Mesendoderm (in vitro differentiated cells): ENCODE results near the gene SLC40A1.

ENCODE experiments used
- DNase-seq: peaks from one replicate; pipeline ENCODE4 v3.0.0; 2013
- H2AK5ac ChIP-seq: 2 replicates; pipeline ENCODE4 v1.6.1; 2013; ENCODE audit warnings: low read length, inconsistent platforms
- H2BK120ac ChIP-seq: 2 replicates; pipeline ENCODE4 v1.6.1; 2013; ENCODE audit warnings: low read depth, mild to moderate bottlenecking, low read length, moderate library complexity, mixed read lengths
- H2BK15ac ChIP-seq: replicated peaks from 2 replicates; pipeline ENCODE4 v1.6.1; 2013; ENCODE audit warnings: low read depth, mild to moderate bottlenecking, moderate library complexity
- H2BK5ac ChIP-seq: 2 replicates; pipeline ENCODE4 v1.6.1; 2013; ENCODE audit warnings: low read length, inconsistent platforms
- H3K18ac ChIP-seq: 2 replicates; pipeline ENCODE4 v1.6.1; 2013; ENCODE audit warnings: mild to moderate bottlenecking, low read length, mixed read lengths
- H3K23ac ChIP-seq: one replicate; pipeline ENCODE4 v1.6.1; 2013; ENCODE audit warnings: low read length
- H3K27ac ChIP-seq: 2 replicates; pipeline ENCODE4 v1.5.1; 2013; ENCODE audit warnings: low read depth, mild to moderate bottlenecking, inconsistent platforms, low read length, moderate library complexity
- H3K27me3 ChIP-seq: 2 replicates; pipeline ENCODE4 v1.6.1; 2013; ENCODE audit warnings: low read length, control low read depth, mild to moderate bottlenecking, inconsistent platforms; ENCODE audit not compliant: insufficient read depth, poor library complexity
- H3K36me3 ChIP-seq: 2 replicates; pipeline ENCODE4 v1.6.1; 2013; ENCODE audit warnings: low read length, inconsistent platforms; ENCODE audit not compliant: control insufficient read depth, insufficient read depth
- H3K4ac ChIP-seq: one replicate; pipeline ENCODE4 v1.6.1; 2013; ENCODE audit warnings: low read depth, mild to moderate bottlenecking, low read length, moderate library complexity
- H3K4me1 ChIP-seq: 2 replicates; pipeline ENCODE4 v1.6.1; 2013; ENCODE audit warnings: low read depth, low read length, inconsistent platforms; ENCODE audit not compliant: control insufficient read depth
- H3K4me2 ChIP-seq: 2 replicates; pipeline ENCODE4 v1.6.1; 2013; ENCODE audit warnings: low read length
- H3K4me3 ChIP-seq: 2 replicates; pipeline ENCODE4 v1.5.1; 2013; ENCODE audit warnings: mild to moderate bottlenecking, low read length
- H3K56ac ChIP-seq: one replicate; pipeline ENCODE4 v1.6.1; 2013; ENCODE audit warnings: low read length
- H3K79me1 ChIP-seq: 2 replicates; pipeline ENCODE4 v1.6.1; 2013; ENCODE audit warnings: low read length, inconsistent platforms
- H3K79me2 ChIP-seq: 2 replicates; pipeline ENCODE4 v1.6.1; 2013; ENCODE audit warnings: mild to moderate bottlenecking, low read length; ENCODE audit not compliant: control insufficient read depth, insufficient read depth
- H3K9ac ChIP-seq: 2 replicates; pipeline ENCODE4 v1.6.1; 2013; ENCODE audit warnings: low read length, inconsistent platforms
- H4K5ac ChIP-seq: one replicate; pipeline ENCODE4 v1.6.1; 2013; ENCODE audit warnings: low read length
- H4K8ac ChIP-seq: one replicate; pipeline ENCODE4 v1.6.1; 2013; ENCODE audit warnings: low read depth, mild to moderate bottlenecking, control low read depth, low read length, moderate library complexity
- WGBS: extraction: QIAGEN DNeasy Blood & Tissue Kit; methylation state at CpG from one replicate; pipeline ENCODE4 v1.1.7; 2013; ENCODE audit warnings: low lambda C conversion rate, missing lambda C conversion rate; ENCODE audit not compliant: insufficient coverage; ENCODE audit errors: extremely low coverage; 5-methylcytosine and 5-hydroxymethylcytosine counted together

The SLC40A1 gene

GRCh38 chr2:189553504-189554088 is 27.0 kb downstream of the SLC40A1 start:
- Histone ChIP-seq H4K8ac (no peak overlapping the region), H3K4me2 (no peak overlapping the region), H2BK5ac (no peak overlapping the region), H3K27me3 (no peaks in the 10 kb centered on the region), H2BK120ac (no peak overlapping the region), H3K79me1 (no peaks in the 10 kb centered on the region), H3K4ac (no peak overlapping the region), H3K23ac (no peak overlapping the region), H3K9ac (no peak overlapping the region), H3K27ac (no peak overlapping the region), H3K36me3 (no peaks in the 10 kb centered on the region), H3K79me2 (no peaks in the 10 kb centered on the region), H2AK5ac (no peak overlapping the region), H3K4me1 (no peaks in the 10 kb centered on the region), H3K56ac (no peak overlapping the region), H3K18ac (no peak overlapping the region), H2BK15ac (no peak overlapping the region), H3K4me3 (no peak overlapping the region), H4K5ac (no peak overlapping the region)
- DNase-seq = peak; percentile 75
- WGBS = no CpG with 5 or more reads among the region's 1 CpG

- H3K23ac ChIP-seq = no peak overlapping the region
- DNase-seq = peak; percentile 66
- no peaks in the 10 kb centered on the region for H3K4me1 ChIP-seq
- no peaks in the 10 kb centered on the region for H3K79me2 ChIP-seq
- no peak overlapping the region for H3K4ac ChIP-seq
- H3K27me3 ChIP-seq = no peaks in the 10 kb centered on the region
- no peak overlapping the region for H3K56ac ChIP-seq
- H3K36me3 ChIP-seq = no peaks in the 10 kb centered on the region
- H2BK120ac ChIP-seq = no peak overlapping the region
- no peak overlapping the region for H4K8ac ChIP-seq
- no peak overlapping the region for H2BK5ac ChIP-seq
- H3K4me3 ChIP-seq = no peak overlapping the region
- no peaks in the 10 kb centered on the region for H3K79me1 ChIP-seq
- no peak overlapping the region for H3K27ac ChIP-seq
- no peak overlapping the region for H2BK15ac ChIP-seq
- no peak overlapping the region for H4K5ac ChIP-seq
- H3K4me2 ChIP-seq = no peak overlapping the region
- no peak overlapping the region for H2AK5ac ChIP-seq
- no CpG with 5 or more reads among the region's 2 CpGs for WGBS
- no peak overlapping the region for H3K9ac ChIP-seq
- no peak overlapping the region for H3K18ac ChIP-seq
Observed at GRCh38 chr2:189552991-189553404, 27.6 kb downstream of the SLC40A1 start.

GRCh38 chr2:189552334-189552990 is 28.1 kb downstream of the SLC40A1 start:
- Histone ChIP-seq H3K36me3 (no peaks in the 10 kb centered on the region), H4K8ac (no peak overlapping the region), H2AK5ac (no peak overlapping the region), H3K79me2 (no peaks in the 10 kb centered on the region), H3K4me1 (no peaks in the 10 kb centered on the region), H3K79me1 (no peaks in the 10 kb centered on the region), H2BK15ac (no peak overlapping the region), H3K23ac (no peak overlapping the region), H3K27ac (no peak overlapping the region), H3K4ac (no peak overlapping the region), H3K27me3 (no peaks in the 10 kb centered on the region), H3K4me2 (no peak overlapping the region), H2BK5ac (no peak overlapping the region), H3K9ac (no peak overlapping the region), H3K18ac (no peak overlapping the region), H3K4me3 (no peak overlapping the region), H4K5ac (no peak overlapping the region), H2BK120ac (no peak overlapping the region), H3K56ac (no peak overlapping the region)
- DNase-seq = no peak
- WGBS = no CpG with 5 or more reads among the region's 6 CpGs

GRCh38 chr2:189551808-189552207 is 28.8 kb downstream of the SLC40A1 start:
- H3K56ac ChIP-seq = no peak overlapping the region
- H3K23ac ChIP-seq = no peak overlapping the region
- no peaks in the 10 kb centered on the region for H3K27me3 ChIP-seq
- H2BK5ac ChIP-seq = no peak overlapping the region
- no peaks in the 10 kb centered on the region for H3K4me1 ChIP-seq
- no peak for DNase-seq
- no peak overlapping the region for H2AK5ac ChIP-seq
- H3K9ac ChIP-seq = no peak overlapping the region
- H3K4me3 ChIP-seq = no peak overlapping the region
- no peak overlapping the region for H4K5ac ChIP-seq
- H3K4me2 ChIP-seq = no peak overlapping the region
- H3K18ac ChIP-seq = no peak overlapping the region
- no peak overlapping the region for H2BK15ac ChIP-seq
- no peaks in the 10 kb centered on the region for H3K36me3 ChIP-seq
- no peaks in the 10 kb centered on the region for H3K79me2 ChIP-seq
- no peaks in the 10 kb centered on the region for H3K79me1 ChIP-seq
- no peak overlapping the region for H4K8ac ChIP-seq
- H2BK120ac ChIP-seq = no peak overlapping the region
- H3K27ac ChIP-seq = no peak overlapping the region
- no peak overlapping the region for H3K4ac ChIP-seq

GRCh38 chr2:189549449-189549832 is 31.1 kb downstream of the SLC40A1 start:
- H3K27ac ChIP-seq = no peak overlapping the region
- no peak overlapping the region for H2AK5ac ChIP-seq
- H3K18ac ChIP-seq = peak overlapping the region; percentile 84
- H3K27me3 ChIP-seq = no peaks in the 10 kb centered on the region
- no peak overlapping the region for H4K5ac ChIP-seq
- no peak overlapping the region for H4K8ac ChIP-seq
- no peak overlapping the region for H3K4me2 ChIP-seq
- H3K9ac ChIP-seq = no peak overlapping the region
- no peak overlapping the region for H2BK120ac ChIP-seq
- H3K4me3 ChIP-seq = no peak overlapping the region
- no peak overlapping the region for H3K23ac ChIP-seq
- no peaks in the 10 kb centered on the region for H3K79me2 ChIP-seq
- H3K79me1 ChIP-seq = no peaks in the 10 kb centered on the region
- peak overlapping the region; percentile 36 for H2BK15ac ChIP-seq
- no peaks in the 10 kb centered on the region for H3K36me3 ChIP-seq
- no peak overlapping the region for H3K56ac ChIP-seq
- H2BK5ac ChIP-seq = no peak overlapping the region
- no peak overlapping the region for H3K4ac ChIP-seq
- WGBS = no CpG with 5 or more reads among the region's 2 CpGs
- DNase-seq = no peak
- H3K4me1 ChIP-seq = no peaks in the 10 kb centered on the region
